SU-DHL-6 (cell line): ENCODE data around the gene CAPRIN2.

ENCODE experiments used
- H2AFZ ChIP-seq: fragments of 200-600 bp; sonication (generic); 2 replicates; pipeline ENCODE4 v1.6.1; 2014; ENCODE audit warnings: low read depth, mild to moderate bottlenecking, moderate library complexity, mixed read lengths, antibody characterized with exemption, low read length; ENCODE audit not compliant: severe bottlenecking
- H3F3A ChIP-seq: fragments of 200-600 bp; shearing (Covaris generic); 2 replicates; pipeline ENCODE4 v1.6.0; 2016; ENCODE audit warnings: antibody characterized with exemption, mild to moderate bottlenecking; ENCODE audit not compliant: insufficient read depth
- H3K27ac ChIP-seq: fragments of 200-600 bp; sonication (generic); 2 replicates; pipeline ENCODE4 v1.5.1; 2016; ENCODE audit warnings: low read depth, mild to moderate bottlenecking, low read length, moderate library complexity, mixed read lengths
- H3K27me3 ChIP-seq: fragments of 200-600 bp; sonication (generic), shearing (Covaris generic); 2 replicates; pipeline ENCODE4 v1.6.0; 2014; ENCODE audit warnings: mild to moderate bottlenecking, low read length
- H3K36me3 ChIP-seq: fragments of 200-600 bp; sonication (generic); 2 replicates; pipeline ENCODE4 v1.6.1; 2014; ENCODE audit warnings: mild to moderate bottlenecking, low read length, mixed read lengths
- H3K4me2 ChIP-seq: fragments of 300-600, 200-600 bp; shearing (Covaris generic), sonication (generic); 2 replicates; pipeline ENCODE4 v1.6.0; 2014; ENCODE audit warnings: low read length, low read depth, mild to moderate bottlenecking; ENCODE audit not compliant: poor library complexity, severe bottlenecking
- H3K4me3 ChIP-seq: fragments of 200-600 bp; sonication (generic); 2 replicates; pipeline ENCODE4 v1.5.1; 2014; ENCODE audit warnings: antibody characterized with exemption, low read length, mild to moderate bottlenecking, mixed read lengths; ENCODE audit not compliant: insufficient read depth, poor library complexity, severe bottlenecking
- H3K79me2 ChIP-seq: fragments of 200-600 bp; sonication (generic); 2 replicates; pipeline ENCODE4 v1.6.1; 2014; ENCODE audit warnings: mild to moderate bottlenecking, low read length, moderate library complexity; ENCODE audit not compliant: insufficient read depth
- H3K9ac ChIP-seq: fragments of 200-600 bp; sonication (generic); 2 replicates; pipeline ENCODE4 v1.7.0; 2014; ENCODE audit warnings: mild to moderate bottlenecking, low read length
- H3K9me2 ChIP-seq: fragments of 200-600 bp; sonication (generic); replicated peaks from 2 replicates; pipeline ENCODE4 v1.6.1; 2014; ENCODE audit warnings: low read length; ENCODE audit not compliant: insufficient read depth
- H3K9me3 ChIP-seq: fragments of 200-600 bp; sonication (generic); 2 replicates; pipeline ENCODE4 v1.6.1; 2014; ENCODE audit warnings: low read length, mixed read lengths; ENCODE audit not compliant: insufficient read depth
- H4K20me1 ChIP-seq: fragments of 200-600 bp; sonication (generic); 2 replicates; pipeline ENCODE4 v1.6.1; 2014; ENCODE audit warnings: low read depth, mild to moderate bottlenecking, antibody characterized with exemption, low read length, moderate library complexity, mixed read lengths
- EZH2phosphoT487 ChIP-seq: fragments of 200-600 bp; sonication (generic), shearing (Covaris generic); conservative IDR thresholded peaks from 2 replicates; pipeline ENCODE4 v1.6.1; 2018; ENCODE audit warnings: mild to moderate bottlenecking, antibody characterized with exemption, low read length, moderate library complexity, mixed read lengths
- TF ChIP-seq, protein P1 (sequence below): fragments of 200-600 bp; sonication (generic); IDR thresholded peaks from one replicate; pipeline ENCODE4 v1.5.1; 2017; ENCODE audit warnings: antibody characterized with exemption, mild to moderate bottlenecking, low read length, moderate library complexity; ENCODE audit not compliant: insufficient read depth, poor library complexity, severe bottlenecking

CAPRIN2 gene

DNA sequence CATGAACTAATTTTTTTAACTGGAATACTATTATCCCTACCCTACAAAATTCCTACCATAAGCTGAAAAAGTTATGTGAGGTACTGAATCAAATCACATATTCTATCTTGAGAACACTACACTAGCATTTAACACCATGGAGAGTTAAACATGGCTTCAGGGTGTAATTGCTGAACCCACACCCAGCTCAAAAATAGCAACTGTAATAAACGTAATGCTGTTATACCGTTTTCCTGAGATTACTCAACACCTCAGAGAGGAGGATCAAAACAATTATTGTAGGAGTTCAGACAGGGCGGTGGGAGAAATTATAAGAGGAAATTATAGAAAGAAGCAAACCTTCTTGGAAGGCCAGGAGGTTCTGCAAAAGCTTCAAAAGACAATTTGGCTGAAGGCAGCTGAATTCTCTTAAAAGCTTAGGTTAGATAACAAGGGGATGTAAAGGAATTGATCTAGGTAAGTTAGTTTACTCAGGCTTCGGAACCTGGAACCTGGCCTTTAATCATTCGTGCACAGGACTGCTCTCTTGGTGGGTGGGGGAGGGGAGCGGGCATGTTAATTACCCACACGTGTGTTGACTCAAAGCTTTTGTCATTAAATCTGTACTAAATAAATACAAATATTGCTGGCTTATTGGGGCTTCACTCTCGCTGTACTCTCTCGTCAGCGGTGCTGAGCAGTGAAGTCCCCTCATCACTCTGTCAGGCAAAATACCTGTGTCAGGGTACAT lies 47.0 kb downstream of the CAPRIN2 start:
- Histone ChIP-seq H3K36me3 (no peaks in the 10 kb centered on the region), H3K4me3 (no peak overlapping the region), H3K9ac (no peak overlapping the region), H3K9me2 (no peaks in the 10 kb centered on the region), H2AFZ (no peak overlapping the region), H3F3A (no peaks in the 10 kb centered on the region), H3K79me2 (no peaks in the 10 kb centered on the region), H3K27ac (no peak overlapping the region), H3K4me2 (no peak overlapping the region), H3K27me3 (no peaks in the 10 kb centered on the region), H3K9me3 (no peaks in the 10 kb centered on the region), H4K20me1 (no peaks in the 10 kb centered on the region)
- TF ChIP-seq, protein P1, sequence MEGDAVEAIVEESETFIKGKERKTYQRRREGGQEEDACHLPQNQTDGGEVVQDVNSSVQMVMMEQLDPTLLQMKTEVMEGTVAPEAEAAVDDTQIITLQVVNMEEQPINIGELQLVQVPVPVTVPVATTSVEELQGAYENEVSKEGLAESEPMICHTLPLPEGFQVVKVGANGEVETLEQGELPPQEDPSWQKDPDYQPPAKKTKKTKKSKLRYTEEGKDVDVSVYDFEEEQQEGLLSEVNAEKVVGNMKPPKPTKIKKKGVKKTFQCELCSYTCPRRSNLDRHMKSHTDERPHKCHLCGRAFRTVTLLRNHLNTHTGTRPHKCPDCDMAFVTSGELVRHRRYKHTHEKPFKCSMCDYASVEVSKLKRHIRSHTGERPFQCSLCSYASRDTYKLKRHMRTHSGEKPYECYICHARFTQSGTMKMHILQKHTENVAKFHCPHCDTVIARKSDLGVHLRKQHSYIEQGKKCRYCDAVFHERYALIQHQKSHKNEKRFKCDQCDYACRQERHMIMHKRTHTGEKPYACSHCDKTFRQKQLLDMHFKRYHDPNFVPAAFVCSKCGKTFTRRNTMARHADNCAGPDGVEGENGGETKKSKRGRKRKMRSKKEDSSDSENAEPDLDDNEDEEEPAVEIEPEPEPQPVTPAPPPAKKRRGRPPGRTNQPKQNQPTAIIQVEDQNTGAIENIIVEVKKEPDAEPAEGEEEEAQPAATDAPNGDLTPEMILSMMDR, result no peak
- TF ChIP-seq EZH2phosphoT487, result no peak

DNA sequence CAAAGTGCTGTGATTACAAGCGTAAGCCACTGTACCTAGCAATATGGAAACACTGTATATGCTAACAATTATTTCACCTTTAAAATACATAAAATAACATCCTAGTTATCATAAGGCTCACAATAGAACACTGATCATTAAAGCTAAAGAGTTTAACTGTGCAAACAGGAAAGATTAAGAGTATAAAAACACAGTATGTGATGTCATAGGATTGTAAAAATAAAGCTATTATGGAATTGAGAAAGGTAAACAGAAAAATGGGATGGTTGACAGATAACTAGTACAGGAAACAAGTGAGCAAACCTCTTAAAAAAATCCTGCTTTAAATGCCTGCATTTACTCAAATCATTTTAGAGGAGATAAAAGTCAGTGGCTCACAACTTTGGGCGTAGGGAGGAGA lies 48.3 kb downstream of the CAPRIN2 start:
- H3K27me3 ChIP-seq, result no peaks in the 10 kb centered on the region
- H3K27ac ChIP-seq, result no peak overlapping the region
- H2AFZ ChIP-seq, result no peak overlapping the region
- no peaks in the 10 kb centered on the region for H3K9me2 ChIP-seq
- no peaks in the 10 kb centered on the region for H3K79me2 ChIP-seq
- no peak for TF ChIP-seq EZH2phosphoT487
- TF ChIP-seq, protein P1, result no peak
- H3K9me3 ChIP-seq, result no peaks in the 10 kb centered on the region
- no peak overlapping the region for H3K9ac ChIP-seq
- H4K20me1 ChIP-seq, result no peaks in the 10 kb centered on the region
- H3F3A ChIP-seq, result no peaks in the 10 kb centered on the region
- no peak overlapping the region for H3K4me2 ChIP-seq
- no peaks in the 10 kb centered on the region for H3K36me3 ChIP-seq
- no peak overlapping the region for H3K4me3 ChIP-seq

DNA sequence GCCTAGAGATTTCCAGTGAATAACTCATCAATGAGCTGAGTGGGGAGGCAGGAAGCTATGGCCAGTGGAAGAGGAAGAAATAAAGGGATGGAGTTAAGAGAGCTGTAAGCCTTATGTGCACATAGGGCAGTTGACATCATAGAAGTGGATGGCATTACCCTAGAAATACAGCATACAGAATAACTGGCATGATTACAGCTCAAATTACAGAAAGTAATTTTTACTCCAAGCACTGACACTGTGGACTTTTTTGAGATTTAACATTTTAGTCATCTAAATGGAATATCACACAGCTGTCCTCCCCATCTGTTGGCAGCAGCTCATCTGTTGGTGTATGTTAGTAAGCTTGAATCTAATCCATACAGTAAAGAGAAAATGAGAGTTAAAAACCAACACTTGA lies 53.7 kb downstream of the CAPRIN2 start:
- TF ChIP-seq, protein P1, result no peak
- TF ChIP-seq EZH2phosphoT487, result no peak
- Histone ChIP-seq H3K27ac (no peak overlapping the region), H3K9ac (no peak overlapping the region), H4K20me1 (no peaks in the 10 kb centered on the region), H3K79me2 (no peaks in the 10 kb centered on the region), H3K9me2 (no peaks in the 10 kb centered on the region), H3K36me3 (no peaks in the 10 kb centered on the region), H2AFZ (no peak overlapping the region), H3K4me2 (no peak overlapping the region), H3K4me3 (no peak overlapping the region), H3K9me3 (no peaks in the 10 kb centered on the region), H3K27me3 (no peaks in the 10 kb centered on the region), H3F3A (no peaks in the 10 kb centered on the region)
